Heart left ventricle (tissue), 13 donors: Measurements from ENCODE around the gene PPA2.

ENCODE experiments used
- CTCF ChIP-seq, 12 donors: fragments of 200-600 bp; sonication (generic) in 4 of 12; IDR thresholded peaks; one replicate each; pipeline versions ENCODE4 v1.5.0 to v1.8.0; 2018 to 2022; ENCODE audit warnings: antibody characterized with exemption in 12 of 12, mild to moderate bottlenecking in 5 of 12
- POLR2A ChIP-seq, 2 donors: fragments of 450-650 bp; IDR thresholded peaks; one replicate each; pipeline ENCODE4 v1.6.1; 2017; ENCODE audit warnings: antibody characterized with exemption in 2 of 2, mild to moderate bottlenecking in 2 of 2, moderate library complexity in 2 of 2
- donor health status: ischemic (EF 13 %, LVEDD 7.1; RV severe dilation, severe dysfunction).
- donor health status: DM: no; HTN: yes; CAD: no.
- donor health status: DM: no; HTN: no; CAD: no.
- donor health status: ischemic (EF 25% LVEDD 6.9; RV normal size, moderate dysfunction).
- donor health status: ischemic (EF 25% LVEDD 5.7; RV mildly dilated, moderate dysfunction).
- donor health status: ischemic (EF 35%, LVEDD 5.7; RV mildly dilated, moderate dysfunction).
- donor health status: nonischemic (EF 11% LVEDD 7.7; RV severe dilation, severe dysfunction).
- donor health status: DM: yes; HTN: yes; CAD: no.
- donor health status: PGD.
- donor health status: ischemic (EF 29% LVEDD 5.4; RV normal size, mild dysfunction).
- donor health status: nonischemic (EF 23%, LVEDD 6.1; RV moderate dilation, normal function).

GRCh38 chr4:105509291-105509690 lies 35.4 kb upstream of the PPA2 start:
- TF ChIP-seq CTCF (IDR thresholded peaks at IDR 0.05) (no peak), POLR2A (IDR thresholded peaks at IDR 0.05) (no peak)
